Progenitor cell of endocrine pancreas (in vitro differentiated cells): ENCODE data around the gene KAZN. TPM values are rescaled to one million over a fixed set of nuclear protein-coding genes. Genes with fewer than 3 reads are reported as not detected.

Source experiments
- DNase-seq: peaks from one replicate; pipeline ENCODE4 v3.0.0; 2021; ENCODE audit warnings: low spot score; ENCODE audit not compliant: unreplicated experiment
- H3K27ac Mint-ChIP-seq: 2 replicates; pipeline ENCODE4 v1.8.0; 2021; ENCODE audit warnings: mild to moderate bottlenecking, moderate library complexity, mixed read lengths
- H3K27me3 Mint-ChIP-seq: 2 replicates; pipeline ENCODE4 v1.8.0; 2021; ENCODE audit warnings: mixed read lengths
- H3K36me3 Mint-ChIP-seq: 2 replicates; pipeline ENCODE4 v1.8.0; 2022; ENCODE audit warnings: mixed read lengths; ENCODE audit not compliant: insufficient read depth
- H3K4me1 Mint-ChIP-seq: 2 replicates; pipeline ENCODE4 v1.8.0; 2021; ENCODE audit warnings: low read depth, mixed read lengths
- H3K4me3 Mint-ChIP-seq: 2 replicates; pipeline ENCODE4 v1.8.0; 2021; ENCODE audit warnings: low read depth, mild to moderate bottlenecking, moderate library complexity, mixed read lengths
- H3K9me3 Mint-ChIP-seq: 2 replicates; pipeline ENCODE4 v1.8.0; 2021; ENCODE audit warnings: low read depth, mixed read lengths
- CTCF ChIP-seq: fragments of 200-600 bp; sonication (generic); IDR thresholded peaks from one replicate; pipeline ENCODE4 v1.5.0; 2021; ENCODE audit warnings: antibody characterized with exemption, mild to moderate bottlenecking; ENCODE audit not compliant: unreplicated experiment
- total RNA-seq: library from RNA; stranded (reverse); gene quantifications from 2 replicates; pipeline ENCODE4 v1.2.1, GENCODE V29; 2021

The KAZN gene
- total RNA-seq, 1 donor from 2014 or later = 12.9 TPM

GRCh38 chr1:14774988-14775387, 176.5 kb downstream of the KAZN start:
- Mint-ChIP-seq H3K27ac (no peak overlapping the region), H3K36me3 (peaks cover 1% of the 10 kb centered on the region), H3K27me3 (no peaks in the 10 kb centered on the region), H3K4me1 (peaks cover 22% of the 10 kb centered on the region), H3K9me3 (no peaks in the 10 kb centered on the region), H3K4me3 (no peak overlapping the region)
- DNase-seq = no peak
- no peak for TF ChIP-seq CTCF

- no peaks in the 10 kb centered on the region for H3K9me3 Mint-ChIP-seq
- no peak for TF ChIP-seq CTCF
- no peak overlapping the region for H3K4me3 Mint-ChIP-seq
- no peaks in the 10 kb centered on the region for H3K27me3 Mint-ChIP-seq
- DNase-seq = no peak
- H3K4me1 Mint-ChIP-seq = peaks cover 24% of the 10 kb centered on the region
- H3K27ac Mint-ChIP-seq = no peak overlapping the region
- H3K36me3 Mint-ChIP-seq = peaks cover 1% of the 10 kb centered on the region
Observed at GRCh38 chr1:14775434-14775833, 176.9 kb downstream of the KAZN start.

GRCh38 chr1:14777516-14778506, 179.3 kb downstream of the KAZN start:
- H3K27me3 Mint-ChIP-seq = no peaks in the 10 kb centered on the region
- H3K4me3 Mint-ChIP-seq = no peak overlapping the region
- no peaks in the 10 kb centered on the region for H3K9me3 Mint-ChIP-seq
- H3K27ac Mint-ChIP-seq = peak overlapping the region; percentile 78
- peaks cover 32% of the 10 kb centered on the region for H3K4me1 Mint-ChIP-seq
- no peak for DNase-seq
- no peak for TF ChIP-seq CTCF
- no peaks in the 10 kb centered on the region for H3K36me3 Mint-ChIP-seq

GRCh38 chr1:14778541-14778897, 180.0 kb downstream of the KAZN start:
- peak overlapping the region; percentile 78 for H3K27ac Mint-ChIP-seq
- H3K4me3 Mint-ChIP-seq = no peak overlapping the region
- H3K36me3 Mint-ChIP-seq = no peaks in the 10 kb centered on the region
- H3K4me1 Mint-ChIP-seq = peaks cover 38% of the 10 kb centered on the region
- TF ChIP-seq CTCF = no peak
- no peaks in the 10 kb centered on the region for H3K27me3 Mint-ChIP-seq
- no peaks in the 10 kb centered on the region for H3K9me3 Mint-ChIP-seq
- no peak for DNase-seq

GRCh38 chr1:14778898-14779865, 180.7 kb downstream of the KAZN start:
- H3K4me1 Mint-ChIP-seq = peaks cover 40% of the 10 kb centered on the region
- H3K27ac Mint-ChIP-seq = peak overlapping the region; percentile 88
- peak; percentile 42 for DNase-seq
- H3K9me3 Mint-ChIP-seq = no peaks in the 10 kb centered on the region
- H3K36me3 Mint-ChIP-seq = no peaks in the 10 kb centered on the region
- no peak overlapping the region for H3K4me3 Mint-ChIP-seq
- H3K27me3 Mint-ChIP-seq = no peaks in the 10 kb centered on the region
- TF ChIP-seq CTCF = peak; percentile 81
